Right kidney (tissue), 9 donors: ENCODE measurements around the gene MYL5.
"Not testable (repeated sequence)": the region's sequence is repeated elsewhere in the genome, so short reads cannot be mapped to it uniquely, and the experiment has no call there.

Source experiments
- DNase-seq: peaks from one replicate; pipeline ENCODE4 v3.0.0-alpha.2; 2016
- long read RNA-seq, 8 donors: transcript quantifications; one replicate each; lab custom pipeline, GENCODE V29; 2026

Gene MYL5, protein sequence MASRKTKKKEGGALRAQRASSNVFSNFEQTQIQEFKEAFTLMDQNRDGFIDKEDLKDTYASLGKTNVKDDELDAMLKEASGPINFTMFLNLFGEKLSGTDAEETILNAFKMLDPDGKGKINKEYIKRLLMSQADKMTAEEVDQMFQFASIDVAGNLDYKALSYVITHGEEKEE
- long read RNA-seq, donor 1, partial matches to known transcripts, result 0 of 1 reads
- long read RNA-seq, donor 1, other reads (novel, unspliced or antisense), result 0 of 1 reads
- long read RNA-seq, donor 2, result 0 reads
- long read RNA-seq, donor 3, partial matches to known transcripts, result 0 of 1 reads
- long read RNA-seq, donor 3, other reads (novel, unspliced or antisense), result 0 of 1 reads
- long read RNA-seq, donor 4, partial matches to known transcripts, result 73 of 719 reads
- long read RNA-seq, donor 4, other reads (novel, unspliced or antisense), result 646 of 719 reads
- long read RNA-seq, donor 5, partial matches to known transcripts, result 0 of 1 reads
- long read RNA-seq, donor 5, other reads (novel, unspliced or antisense), result 0 of 1 reads
- long read RNA-seq, donor 6, partial matches to known transcripts, result 604 of 620 reads
- long read RNA-seq, donor 6, other reads (novel, unspliced or antisense), result 15 of 620 reads
- long read RNA-seq, donor 7, partial matches to known transcripts, result 0 of 6 reads
- long read RNA-seq, donor 7, other reads (novel, unspliced or antisense), result 5 of 6 reads
- long read RNA-seq, donor 8, partial matches to known transcripts, result 0 of 2 reads
- long read RNA-seq, donor 8, other reads (novel, unspliced or antisense), result 0 of 2 reads

DNA sequence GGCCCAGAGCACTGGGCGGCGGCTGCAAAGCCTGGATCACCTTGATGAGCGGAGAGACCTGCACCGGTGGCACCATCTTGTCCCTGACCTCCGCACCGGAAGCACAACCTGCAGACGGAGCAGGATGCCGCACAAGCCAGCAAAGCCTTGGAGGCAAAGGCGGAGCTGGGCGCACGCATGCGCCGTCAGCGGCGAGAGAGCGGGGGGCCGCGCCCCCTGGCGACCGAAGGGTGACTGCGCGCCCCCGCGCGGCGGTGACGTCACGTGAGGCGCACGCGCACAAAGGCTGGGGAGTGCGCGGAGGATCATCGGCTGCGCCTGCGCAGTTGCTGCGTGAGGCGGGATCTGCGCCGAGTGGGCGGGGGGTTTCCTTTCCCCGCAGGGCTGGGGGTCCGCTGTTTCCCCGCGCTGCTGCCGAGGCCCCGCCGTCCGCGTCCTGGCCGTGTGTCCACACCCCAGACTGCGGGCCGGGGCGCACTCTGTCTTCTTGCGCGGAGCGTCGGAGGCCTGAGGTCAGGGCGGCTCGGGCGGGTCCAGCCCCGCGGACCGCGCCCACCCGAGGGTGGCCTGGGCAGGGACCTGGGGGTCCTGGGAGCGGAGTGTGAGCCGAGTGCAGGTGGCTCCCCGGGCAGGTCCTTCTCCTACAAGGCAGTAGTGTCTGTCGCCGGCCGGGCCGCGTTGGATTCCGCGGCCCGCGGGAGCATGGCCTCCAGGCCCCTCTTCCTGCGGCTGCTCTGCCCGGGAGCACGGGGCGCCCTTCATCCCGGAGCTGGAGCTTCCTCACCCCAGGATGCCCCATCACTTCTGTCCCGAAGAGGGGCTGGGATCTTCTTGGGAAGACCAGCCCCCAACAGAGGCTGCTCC lies at the start of gene MYL5, which contains the start of gene ATP5ME:
TSS of gene MYL5 (plus strand) at position 371 of the 864 bp plus-strand sequence. CDS start 3,485 bp downstream, outside the sequence.
TSS of gene ATP5ME (minus strand) at position 105 of the 864 bp plus-strand sequence. CDS start at position 76, 29 bp downstream.
- peak; percentile 100 for DNase-seq

DNA sequence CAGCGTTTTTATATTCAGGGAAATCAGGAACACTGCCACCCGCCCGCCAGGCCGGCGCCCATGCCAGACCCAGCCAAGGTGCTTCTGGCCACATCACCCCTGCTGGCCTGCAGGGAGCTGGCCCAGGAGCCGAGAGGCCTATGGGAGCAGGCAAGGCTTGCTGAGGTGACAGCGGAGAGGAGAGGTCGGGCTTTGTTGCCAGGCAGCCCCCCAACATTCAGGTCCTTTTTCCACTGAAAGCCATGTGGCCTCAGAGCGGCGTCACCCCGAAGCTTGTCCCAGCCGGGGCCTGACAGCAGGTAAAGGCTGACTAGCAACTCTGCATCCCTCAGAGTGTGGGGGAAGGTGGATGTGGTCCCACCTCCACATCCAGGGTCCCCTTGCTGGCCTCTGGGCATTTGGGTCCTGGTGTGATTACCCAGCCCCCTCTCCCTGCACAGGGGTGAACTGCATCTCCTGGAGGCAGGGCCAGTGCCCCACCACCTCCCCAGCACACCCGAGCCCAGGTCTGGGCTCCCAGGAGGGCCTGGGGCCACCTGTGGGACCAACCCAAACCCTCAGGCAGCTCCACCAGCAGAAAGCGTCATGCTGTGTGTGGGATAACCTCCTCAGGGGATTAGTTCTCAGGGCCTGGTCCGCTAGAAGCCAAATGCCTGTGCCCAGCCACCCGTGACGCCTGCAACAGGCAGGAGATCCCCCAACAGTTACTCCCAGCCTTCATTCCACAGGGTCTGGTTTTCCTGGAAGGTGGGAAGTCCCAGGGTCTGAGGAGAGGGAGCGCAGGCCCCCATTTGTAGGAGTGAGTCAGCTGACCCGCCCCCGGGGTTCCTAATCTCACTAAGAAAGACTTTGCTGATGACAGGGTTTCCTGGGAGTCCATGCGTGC lies 49.4 kb upstream of the MYL5 start, which contains the start of gene PDE6B:
TSS of gene PDE6B (plus strand) at position 869 of the 886 bp plus-strand sequence. CDS start 54 bp downstream, outside the sequence.
- DNase-seq, result peak; percentile 69

DNA sequence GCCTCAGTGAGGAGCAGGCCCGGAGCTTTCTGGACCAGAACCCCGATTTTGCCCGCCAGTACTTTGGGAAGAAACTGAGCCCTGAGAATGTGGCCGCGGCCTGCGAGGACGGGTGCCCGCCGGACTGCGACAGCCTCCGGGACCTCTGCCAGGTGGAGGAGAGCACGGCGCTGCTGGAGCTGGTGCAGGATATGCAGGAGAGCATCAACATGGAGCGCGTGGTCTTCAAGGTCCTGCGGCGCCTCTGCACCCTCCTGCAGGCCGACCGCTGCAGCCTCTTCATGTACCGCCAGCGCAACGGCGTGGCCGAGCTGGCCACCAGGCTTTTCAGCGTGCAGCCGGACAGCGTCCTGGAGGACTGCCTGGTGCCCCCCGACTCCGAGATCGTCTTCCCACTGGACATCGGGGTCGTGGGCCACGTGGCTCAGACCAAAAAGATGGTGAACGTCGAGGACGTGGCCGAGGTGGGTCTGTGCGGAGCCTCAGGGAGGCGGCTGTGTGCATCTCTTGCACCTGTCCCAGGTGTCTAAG lies 48.6 kb upstream of the MYL5 start:
- no peak for DNase-seq

DNA sequence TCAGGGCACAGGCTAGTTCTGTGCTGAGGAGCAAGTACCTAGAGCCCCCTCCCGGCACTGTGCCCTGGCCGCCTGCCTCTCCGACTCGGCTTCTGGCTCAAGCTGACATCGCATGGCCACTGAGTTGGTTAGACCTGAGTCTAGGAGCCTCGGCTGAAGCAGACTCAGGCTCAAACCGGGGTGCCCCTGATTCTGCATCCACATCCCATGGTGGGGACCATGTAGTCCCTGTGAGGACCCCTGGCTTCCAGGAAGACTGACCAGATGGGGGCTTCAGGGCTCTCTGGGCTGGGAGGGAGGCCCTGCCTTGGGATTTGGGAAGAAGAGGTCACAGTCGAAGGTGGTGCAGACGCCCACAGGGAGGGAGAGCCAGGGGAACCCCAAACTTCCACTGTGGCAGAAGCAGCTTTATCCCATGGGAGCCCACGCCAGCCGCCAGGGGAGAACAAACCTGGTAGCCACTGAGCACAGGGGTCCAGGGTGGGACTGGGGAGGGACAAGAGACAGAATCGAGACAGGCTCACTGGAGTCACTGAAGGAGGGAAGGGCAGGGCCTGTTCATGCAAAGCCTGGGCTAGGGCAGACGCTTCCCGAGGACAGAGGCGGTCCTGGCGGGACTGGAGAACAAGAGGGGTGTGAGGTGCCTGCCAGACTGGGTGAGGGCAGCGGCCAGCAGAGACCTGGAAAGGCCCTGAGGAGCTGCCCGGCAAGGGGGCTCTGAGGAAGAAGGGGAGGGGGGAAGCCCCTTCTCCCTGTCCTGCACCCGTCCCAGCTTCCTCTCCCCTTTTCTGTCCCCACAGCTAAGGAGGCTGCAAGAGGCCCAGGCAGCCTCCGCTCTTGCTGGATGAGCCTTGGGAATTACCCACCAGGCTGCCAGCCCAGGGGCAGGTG lies 47.9 kb upstream of the MYL5 start:
- no peak for DNase-seq

DNA sequence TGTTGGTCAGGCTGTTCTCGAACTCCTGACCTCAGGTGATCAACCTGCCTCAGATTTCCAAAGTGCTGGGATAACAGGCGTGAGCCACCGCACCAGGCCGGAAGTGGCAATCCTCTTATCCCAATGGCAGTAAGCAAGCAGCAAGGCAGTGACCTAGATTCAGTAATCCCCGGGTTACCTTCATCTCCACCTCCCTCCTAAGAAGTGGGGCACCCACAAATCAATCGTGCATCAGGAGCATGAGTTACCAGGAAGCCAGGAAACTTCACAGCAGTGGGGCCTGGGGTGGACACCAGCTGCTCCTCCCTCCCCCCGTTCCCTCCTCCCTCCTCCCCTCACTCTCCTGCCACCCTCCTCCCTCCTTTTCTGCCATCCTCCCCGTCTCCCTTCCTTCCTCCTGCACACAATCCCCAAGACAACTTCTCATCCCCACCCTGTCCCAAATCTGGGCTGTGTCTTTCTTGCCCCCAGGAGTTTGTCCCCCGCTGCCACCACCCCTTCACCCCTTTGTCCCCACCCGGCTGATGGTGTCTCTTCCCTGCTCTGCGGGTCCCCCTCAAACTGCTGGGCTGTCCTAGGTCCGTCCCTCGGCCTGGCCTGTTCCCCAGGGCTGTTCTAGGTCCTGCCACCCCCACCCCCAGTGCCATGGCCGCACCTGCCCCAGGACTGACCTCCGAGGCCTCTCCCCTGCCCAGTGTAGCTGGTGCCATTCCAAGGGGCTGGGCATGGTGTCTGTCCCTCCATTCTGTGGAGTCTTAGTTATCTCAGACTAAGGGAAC lies 46.8 kb upstream of the MYL5 start:
- DNase-seq, result no peak

DNA sequence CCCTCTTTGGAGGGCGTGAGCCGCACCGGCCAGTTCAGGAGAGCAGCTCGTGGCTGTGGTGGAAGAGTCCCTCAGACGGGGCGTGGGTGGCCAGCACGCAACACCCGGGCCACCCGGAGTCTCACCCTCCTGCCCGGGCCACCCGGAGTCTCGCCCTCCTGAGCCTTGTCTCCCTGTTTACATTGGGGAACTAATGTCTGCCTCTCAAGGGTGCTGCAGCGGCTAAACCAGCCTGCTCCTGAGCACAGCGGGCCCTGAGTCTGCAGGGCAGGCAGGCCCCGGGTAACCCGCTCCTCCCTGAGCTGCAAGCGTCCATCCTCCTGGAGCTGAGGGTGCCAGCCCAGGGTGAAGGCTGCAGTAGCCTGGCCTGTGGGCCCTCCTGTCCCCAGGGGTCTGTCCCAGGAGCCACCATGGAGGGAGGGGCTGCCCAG lies 46.0 kb upstream of the MYL5 start:
- no peak for DNase-seq

DNA sequence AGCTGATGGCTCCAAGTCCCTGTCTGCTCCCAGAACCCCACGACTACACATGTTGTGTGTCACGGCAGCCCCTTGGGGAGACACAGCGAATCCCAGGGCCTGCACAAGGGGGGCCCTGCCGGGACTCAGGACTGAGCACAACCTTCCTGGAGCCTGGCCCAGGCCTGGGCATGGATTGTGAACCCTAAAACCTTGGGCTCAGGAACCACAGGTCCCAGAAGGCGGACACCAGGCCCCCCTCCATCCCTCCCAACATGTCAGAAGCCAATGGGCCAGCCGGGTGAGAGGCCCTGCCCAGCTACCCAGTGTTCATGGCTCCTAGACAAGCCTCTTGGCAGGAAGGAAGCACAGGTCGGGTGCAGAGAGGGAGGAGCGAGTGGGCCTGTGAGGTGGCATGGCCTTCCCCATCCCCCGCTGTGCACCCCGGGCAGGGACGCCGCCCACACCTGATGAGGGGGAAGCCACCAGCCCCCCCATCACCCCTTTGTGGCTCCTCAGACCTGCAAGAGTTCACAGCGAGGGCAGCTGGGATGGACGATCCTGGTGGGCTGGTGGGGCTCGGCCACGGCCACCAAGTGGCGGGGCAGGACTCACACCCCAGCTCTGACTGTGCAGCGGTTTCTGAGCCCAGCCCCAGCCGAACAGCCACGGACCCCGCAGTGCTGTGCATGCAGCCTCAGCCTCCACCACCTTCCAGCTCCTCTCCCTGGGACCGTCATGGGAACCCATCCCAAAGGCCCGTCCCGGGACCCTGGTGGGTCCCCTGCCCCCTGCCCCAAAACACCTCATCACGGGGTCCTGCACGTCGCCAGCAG lies 45.3 kb upstream of the MYL5 start:
- DNase-seq, result no peak

DNA sequence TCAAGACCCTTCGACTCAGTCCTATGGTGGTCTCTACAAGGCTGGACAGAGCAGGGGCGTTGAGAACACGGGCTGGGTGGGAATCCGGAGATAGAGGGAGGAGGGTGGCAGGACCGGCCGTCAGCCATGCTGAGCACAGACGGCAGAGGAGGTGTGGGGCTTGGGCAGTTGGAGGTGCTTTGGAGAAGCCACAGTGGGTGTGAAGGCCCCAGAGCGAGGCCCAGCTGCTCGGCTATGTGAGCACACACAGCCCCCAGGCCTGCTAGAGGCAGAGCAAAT lies 44.8 kb upstream of the MYL5 start:
- DNase-seq, result no peak

DNA sequence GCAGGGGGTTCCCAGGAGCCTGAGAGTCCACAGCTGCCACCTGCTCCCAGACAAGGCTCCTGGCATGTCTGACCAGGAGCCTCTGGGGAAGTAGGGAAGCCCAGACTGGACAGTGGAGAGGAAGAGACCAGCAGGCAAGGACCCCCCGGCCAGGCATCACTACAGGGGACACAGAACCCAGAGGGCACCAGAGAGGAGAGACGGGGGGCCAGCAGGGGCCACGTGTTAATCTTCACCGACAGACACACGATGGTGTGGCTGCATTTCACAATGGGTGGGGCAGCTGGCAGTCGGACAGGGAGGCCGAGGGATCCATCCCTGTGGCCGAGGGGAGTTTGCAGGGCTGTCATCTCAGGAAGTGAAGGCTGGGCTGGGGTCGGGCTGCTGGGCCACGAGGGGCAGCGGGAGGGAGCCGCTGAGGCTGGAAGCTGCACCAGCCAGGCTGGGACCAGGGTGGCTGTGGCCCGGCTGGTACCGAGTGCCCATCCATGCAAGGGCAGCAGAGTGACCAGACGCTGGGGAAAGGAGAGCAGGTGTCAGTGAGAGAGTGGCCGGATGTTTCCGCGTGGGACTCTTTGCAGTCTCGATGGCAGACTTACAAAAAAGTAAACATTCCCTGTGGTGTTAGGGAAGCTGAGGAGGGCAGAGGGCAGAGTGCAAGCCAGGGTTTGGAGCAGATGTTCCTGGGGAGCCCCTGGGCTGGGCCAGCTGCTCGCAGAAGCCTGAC lies 44.3 kb upstream of the MYL5 start:
- DNase-seq, result no peak

DNA sequence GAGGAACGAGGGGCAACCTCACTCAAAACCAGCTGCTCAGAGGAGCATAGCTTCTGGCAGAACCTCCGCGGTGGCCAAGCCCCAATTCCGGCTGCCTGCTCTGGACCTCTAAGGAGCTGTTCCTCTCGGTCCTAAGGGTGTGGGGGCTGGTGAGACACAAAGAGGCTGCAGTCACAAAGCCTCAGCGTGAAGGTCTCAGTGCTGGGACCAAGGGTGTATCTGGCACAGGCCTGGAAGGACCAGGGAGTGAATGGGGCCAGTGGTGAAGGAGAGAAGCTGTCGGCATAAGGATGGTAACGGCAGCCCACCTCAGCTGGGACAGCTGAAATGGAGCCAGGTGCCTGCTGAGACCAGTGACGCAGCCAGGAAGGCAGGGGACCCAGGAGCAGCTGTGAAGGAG lies 43.7 kb upstream of the MYL5 start:
- no peak for DNase-seq

DNA sequence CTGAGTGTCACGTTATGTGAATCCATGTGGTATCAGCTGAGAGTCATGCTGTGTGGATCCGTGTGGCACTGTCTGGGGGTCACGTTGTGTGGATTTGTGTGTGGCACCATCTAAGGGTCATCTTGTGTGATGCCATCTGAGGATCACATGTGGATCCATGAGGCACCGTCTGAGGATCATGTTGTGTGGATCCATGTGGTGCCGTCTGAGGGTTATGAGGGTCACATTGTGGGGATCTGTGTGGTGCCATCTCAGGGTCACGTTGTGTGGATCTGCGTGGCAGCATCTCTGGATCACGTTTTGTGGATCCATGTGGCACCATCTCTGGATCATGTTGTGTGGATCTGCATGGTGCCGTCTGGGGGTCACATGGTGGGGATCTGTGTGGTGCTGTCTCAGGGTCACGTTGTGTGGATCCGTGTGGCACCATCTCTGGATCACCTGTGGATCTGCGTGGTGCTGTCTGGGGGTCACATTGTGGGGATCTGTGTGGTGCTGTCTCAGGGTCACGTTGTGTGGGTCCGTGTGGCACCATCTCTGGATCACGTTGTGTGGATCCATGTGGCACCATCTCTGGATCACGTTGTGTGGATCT lies 42.0 kb upstream of the MYL5 start:
- DNase-seq, result no peak

DNA sequence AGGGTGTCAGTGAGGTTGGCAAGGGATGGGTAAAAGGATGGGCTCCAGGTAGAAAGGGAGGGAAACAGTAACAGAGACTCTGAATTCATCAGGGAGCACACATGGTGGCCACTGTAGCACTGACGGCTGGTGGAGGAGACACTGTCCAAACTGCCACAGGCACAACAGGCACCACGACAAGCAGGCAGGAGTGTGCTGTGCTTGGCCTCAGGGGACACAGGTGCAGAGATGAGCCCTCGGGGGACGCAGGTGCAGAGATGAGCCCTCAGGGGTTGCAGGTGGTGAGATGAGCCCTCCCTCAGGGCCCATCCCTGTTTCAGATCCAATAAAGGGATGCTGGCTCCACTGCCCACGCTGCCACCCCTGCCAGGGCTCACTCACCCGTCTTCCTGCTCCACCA lies 41.4 kb upstream of the MYL5 start:
- DNase-seq, result no peak

DNA sequence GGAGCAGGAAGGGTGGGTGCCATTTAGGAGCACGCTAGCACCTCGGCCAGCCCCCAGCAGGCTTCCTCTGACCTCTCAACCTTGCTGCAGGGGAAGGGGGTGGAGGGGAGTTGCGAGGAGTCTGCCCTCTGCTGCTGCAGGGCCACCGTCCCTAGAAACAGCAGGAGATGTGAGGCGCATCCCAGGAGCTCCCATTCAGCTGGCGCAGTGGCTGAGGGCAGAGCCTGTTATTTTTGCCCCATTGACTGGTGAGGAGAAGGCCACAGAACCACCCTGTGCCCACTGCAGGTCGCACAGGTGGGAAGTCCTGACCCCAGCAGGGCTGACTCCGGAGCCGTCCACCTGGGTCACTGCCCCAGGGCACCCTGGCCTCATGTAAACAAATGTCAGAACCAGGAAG lies 40.9 kb upstream of the MYL5 start:
- DNase-seq, result no peak

DNA sequence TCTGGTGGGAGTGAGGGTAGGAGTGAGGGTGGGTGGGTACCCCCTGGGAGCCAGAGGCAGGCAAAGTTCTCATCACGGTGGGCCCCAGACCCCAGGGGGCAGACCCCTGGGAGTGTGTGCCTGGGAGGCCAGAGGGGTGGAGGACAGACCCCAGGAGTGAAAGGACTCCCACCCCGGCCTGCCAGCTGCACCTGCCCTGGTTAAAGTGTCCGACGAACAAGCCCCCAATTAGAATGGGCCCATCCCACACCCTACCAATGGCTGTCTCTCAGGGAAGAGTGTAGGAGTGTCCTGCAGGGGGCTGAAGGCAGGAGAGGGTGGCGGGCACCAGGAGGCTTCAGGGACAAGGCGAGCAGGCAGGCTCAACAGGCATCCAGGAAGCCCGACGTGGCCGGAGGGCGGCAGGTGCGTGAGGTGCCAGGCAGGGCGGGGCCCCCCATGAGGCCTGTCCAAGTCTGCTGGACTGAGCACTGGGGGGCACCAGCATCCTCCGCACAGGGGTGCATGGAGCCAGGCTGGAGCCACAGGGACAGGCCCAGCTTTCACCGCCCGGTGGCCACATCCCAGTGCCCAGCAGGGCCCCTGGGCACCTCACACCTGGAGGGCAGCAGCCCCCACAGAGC lies 40.3 kb upstream of the MYL5 start:
- no peak for DNase-seq

DNA sequence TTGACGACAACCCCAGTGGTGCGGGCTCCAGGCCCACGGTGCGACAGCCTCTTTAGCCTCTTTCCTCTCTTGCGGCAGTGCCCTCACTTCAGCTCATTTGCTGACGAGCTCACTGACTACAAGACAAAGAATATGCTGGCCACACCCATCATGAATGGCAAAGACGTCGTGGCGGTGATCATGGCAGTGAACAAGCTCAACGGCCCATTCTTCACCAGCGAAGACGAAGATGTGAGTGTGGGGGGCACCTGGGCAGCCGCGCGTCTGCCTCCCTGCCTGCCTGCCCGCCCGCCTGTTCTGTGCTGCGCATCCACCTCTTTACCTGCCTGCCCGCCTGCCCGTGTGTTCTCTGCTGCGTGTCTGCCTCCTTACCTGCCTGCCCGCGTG lies 39.8 kb upstream of the MYL5 start:
- DNase-seq, result no peak

DNA sequence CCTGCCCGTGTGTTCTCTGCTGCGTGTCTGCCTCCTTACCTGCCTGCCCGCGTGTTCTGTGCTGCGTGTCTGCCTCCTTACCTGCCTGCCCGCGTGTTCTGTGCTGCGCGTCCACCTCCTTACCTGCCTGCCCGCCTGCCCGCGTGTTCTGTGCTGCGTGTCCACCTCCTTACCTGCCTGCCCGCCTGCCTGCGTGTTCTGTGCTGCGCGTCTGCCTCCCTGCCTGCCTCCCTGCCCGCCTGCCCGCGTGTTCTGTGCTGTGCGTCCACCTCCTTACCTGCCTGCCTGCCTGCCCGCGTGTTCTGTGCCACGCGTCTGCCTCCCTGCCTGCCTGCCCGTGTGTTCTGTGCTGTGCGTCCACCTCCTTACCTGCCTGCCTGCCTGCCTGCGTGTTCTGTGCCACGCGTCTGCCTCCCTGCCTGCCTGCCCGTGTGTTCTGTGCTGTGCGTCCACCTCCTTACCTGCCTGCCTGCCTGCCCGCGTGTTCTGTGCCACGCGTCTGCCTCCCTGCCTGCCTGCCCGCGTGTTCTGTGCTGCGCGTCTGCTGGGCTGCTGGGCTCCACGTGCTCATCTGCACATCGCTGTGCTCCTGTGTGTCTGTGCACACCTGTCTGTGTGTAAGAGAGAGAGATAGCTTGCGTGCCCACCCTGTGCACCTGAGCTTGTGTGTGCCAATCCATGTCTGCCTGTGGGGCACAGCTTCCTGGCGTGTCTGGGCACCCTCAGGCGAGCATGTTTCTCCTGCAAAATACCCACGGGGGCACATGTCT lies 39.1 kb upstream of the MYL5 start:
- DNase-seq, result not testable (repeated sequence)
